K562 (cell line): ENCODE measurements around the gene TLR5. TPM values are rescaled to one million over a fixed set of nuclear protein-coding genes. Genes with fewer than 3 reads are reported as not detected.

Source experiments
- AFF1 ChIP-seq, 2 experiments: fragments of 450-650 bp; IDR thresholded peaks; 2 replicates each; pipeline ENCODE4 v1.6.1; 2018; ENCODE audit warnings: mild to moderate bottlenecking in 2 of 2, low read depth in 1 of 2; ENCODE audit not compliant: partially characterized antibody in 2 of 2
- ARNT ChIP-seq, 2 experiments: fragments of 450-650 bp; IDR thresholded peaks; 2 replicates each; pipeline ENCODE4 v1.6.1; 2016; ENCODE audit warnings: mild to moderate bottlenecking in 1 of 2
- BCOR ChIP-seq: fragments of 450-650 bp; IDR thresholded peaks from 2 replicates; pipeline ENCODE4 v1.6.1; 2016
- COPS2 ChIP-seq: fragments of 450-650 bp; conservative IDR thresholded peaks from 2 replicates; pipeline ENCODE4 v1.6.1; 2016; ENCODE audit warnings: mild to moderate bottlenecking, moderate library complexity
- HNRNPLL ChIP-seq: fragments of 200-400 bp; formaldehyde crosslinking; IDR thresholded peaks from 2 replicates; pipeline ENCODE4 v1.6.1; 2017; ENCODE audit warnings: low read length, low read depth, mild to moderate bottlenecking; ENCODE audit not compliant: poor library complexity, severe bottlenecking
- JUND ChIP-seq, 2 experiments: IDR thresholded peaks; 2 replicates in 1 of 2; 3 replicates in 1 of 2; pipeline ENCODE4 v1.6.1; 2011; ENCODE audit warnings: borderline replicate concordance in 2 of 2, low read depth in 2 of 2, low read length in 2 of 2, improper control_type of control experiment in 1 of 2, missing biosample characterization in 1 of 2, missing genetic modification characterization in 1 of 2, missing genetic modification reagents in 1 of 2
- LCOR ChIP-seq: sonication (generic); formaldehyde crosslinking; IDR thresholded peaks from 2 replicates; pipeline ENCODE4 v1.8.0; 2022; ENCODE audit warnings: mild to moderate bottlenecking, missing genetic modification reagents
- MAZ ChIP-seq, 2 experiments: fragments of 450-650 bp in 1 of 2; sonication (generic) in 1 of 2; formaldehyde crosslinking; IDR thresholded peaks in 1 of 2; conservative IDR thresholded peaks in 1 of 2; 2 replicates each; pipeline versions ENCODE4 v1.4.0 to v1.5.0; 2020; ENCODE audit warnings: mild to moderate bottlenecking in 1 of 2, missing genetic modification reagents in 1 of 2
- MCM2 ChIP-seq: fragments of 450-650 bp; IDR thresholded peaks from 2 replicates; pipeline ENCODE4 v1.6.1; 2017; ENCODE audit warnings: low read depth, mild to moderate bottlenecking
- MECOM ChIP-seq: fragments of 250-450 bp; sonication (Bioruptor Pico); IDR thresholded peaks from 2 replicates; pipeline ENCODE4 v1.8.0; 2022; ENCODE audit warnings: inconsistent platforms
- NBN ChIP-seq: fragments of 450-650 bp; IDR thresholded peaks from 2 replicates; pipeline ENCODE4 v1.6.1; 2016; ENCODE audit warnings: low read depth, mild to moderate bottlenecking
- SMAD1 ChIP-seq: fragments of 150-350 bp; IDR thresholded peaks from 2 replicates; pipeline ENCODE4 v1.6.1; 2014; ENCODE audit warnings: low read length, low read depth; ENCODE audit not compliant: partially characterized antibody
- SOX6 ChIP-seq: fragments of 450-650 bp; IDR thresholded peaks from 2 replicates; pipeline ENCODE4 v1.6.1; 2014; ENCODE audit warnings: mild to moderate bottlenecking
- VEZF1 ChIP-seq: fragments of 200-800 bp; sonication (Bioruptor generic); IDR thresholded peaks from 2 replicates; pipeline ENCODE4 v1.6.1; 2017; ENCODE audit warnings: missing genetic modification characterization, missing compliant biosample characterization
- ZBTB9 ChIP-seq: fragments of 450-650 bp; formaldehyde crosslinking; IDR thresholded peaks from 2 replicates; pipeline ENCODE4 v1.4.0; 2020; ENCODE audit warnings: mild to moderate bottlenecking, moderate library complexity
- ZC3H11A ChIP-seq: IDR thresholded peaks from 2 replicates; pipeline ENCODE4 v1.6.1; 2012; ENCODE audit warnings: low read depth, low read length, improper control_type of control experiment
- ZNF589 ChIP-seq: fragments of 200-800 bp; sonication (Bioruptor generic); IDR thresholded peaks from 2 replicates; pipeline ENCODE4 v1.6.1; 2016; ENCODE audit warnings: low read depth, missing genetic modification characterization, missing compliant biosample characterization
- polyA plus RNA-seq, 8 experiments: library from polyadenylated mRNA; depleted of rRNA in 4 of 8; stranded (reverse) in 5 of 8; unstranded in 3 of 8; fragments of >200 nt; fragmentation: Nextera tagmentation in 2 of 8; fragmentation: Illumina TruSeq in 1 of 8; extraction: Ambion mirVana in 2 of 8; extraction: Trizol in 1 of 8; gene quantifications; 2 replicates each; pipeline versions ENCODE4 v1.2.1 to v1.2.3, GENCODE V29; 2011 to 2014; ENCODE audit warnings: inconsistent platforms in 1 of 8, missing spikeins in 1 of 8
- total RNA-seq, 7 experiments: library from RNA; depleted of rRNA in 6 of 7; stranded (reverse); fragments of >200 nt in 6 of 7; fragmentation: Illumina TruSeq in 2 of 7; extraction: Trizol in 2 of 7; gene quantifications; 2 replicates each; pipeline versions ENCODE4 v1.2.1 to v1.2.3, GENCODE V29; 2011 to 2021; ENCODE audit warnings: low replicate concordance in 1 of 7

TLR5 gene
- total and polyA plus RNA-seq, 9 of the 15 experiments (the other 6 are each of a cell fraction or from before 2014, with no cell fraction given): 0.93 to 7.4 (median 1.9) TPM

- TF ChIP-seq ZNF589 (CRISPR knock-in tag) (no peak), VEZF1 (CRISPR knock-in tag) (peak; percentile 56; the same call in 1 of the 2 replicates), MCM2 (0 out of 2 replicates have a peak, but pooled peaks have one; percentile 14), ZBTB9 (CRISPR knock-in tag) (peak; percentile 68; the same call in 1 of the 2 replicates), HNRNPLL (peak; percentile 28), BCOR (no peak), JUND (IDR thresholded peaks at IDR 0.05; ENCODE audit: borderline replicate concordance, low read depth, low read length) (peak; percentile 30; the same call in 1 of the 2 replicates), JUND (tag; IDR thresholded peaks at IDR 0.05; ENCODE audit: borderline replicate concordance, low read depth, low read length) (no peak; the same call in 2 of the 3 replicates), AFF1 (IDR thresholded peaks at IDR 0.05; ENCODE audit: low read depth in 1 of 2, partially characterized antibody in 2 of 2) (no peak), ZC3H11A (no peak), ARNT (IDR thresholded peaks at IDR 0.05) (0 out of 4 replicates have a peak, but pooled peaks of 1 of the 2 experiments have one; percentile 51), SOX6 (no peak), NBN (no peak), SMAD1 (no peak), MECOM (CRISPR knock-in tag) (no peak), LCOR (CRISPR knock-in tag) (no peak), COPS2 (no peak), MAZ (CRISPR knock-in tag; conservative IDR thresholded peaks at IDR 0.05 in 1 of 2, IDR thresholded peaks at IDR 0.05 in 1 of 2) (peak; percentile 68 to 80)
These were observed 61.7 kb downstream of the TLR5 start (continued) for GRCh38 chr1:223081181-223081994.
